Measurements from ENCODE around the gene CTU2. TPM values are rescaled to one million over a fixed set of nuclear protein-coding genes. Genes with fewer than 3 reads are reported as not detected.

Gene CTU2
- total and polyA plus RNA-seq, 2 of the 4 experiments (the other 2 are of a cell fraction) = 12.9 to 18.4 TPM

DNA sequence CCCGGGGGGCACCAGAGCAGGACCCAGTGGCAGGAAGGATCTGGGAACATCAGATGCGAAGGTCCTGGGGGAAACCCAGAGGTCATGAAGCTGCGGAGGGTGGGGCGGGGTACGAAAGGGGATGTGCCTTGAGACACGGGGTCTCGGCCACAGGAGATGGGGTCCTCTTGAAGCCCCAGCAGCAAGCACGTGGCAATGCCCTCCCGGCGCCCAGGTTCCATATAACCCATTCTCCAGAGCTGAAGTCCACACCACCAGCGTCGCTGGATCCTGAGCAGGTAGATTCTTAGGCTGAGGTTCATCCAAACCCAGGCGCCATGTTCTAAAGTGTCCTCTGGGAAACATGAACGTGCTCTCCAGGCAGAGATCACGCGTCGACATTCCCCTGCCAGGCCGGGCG is 57.8 kb downstream of the CTU2 start:
- no peak overlapping the region for H2BK5ac ChIP-seq (ENCODE audit: low read depth, low read length, poor library complexity, severe bottlenecking)
- no peak overlapping the region for H3K18ac ChIP-seq (ENCODE audit: low read depth, low read length)
- intact Hi-C loops (cut with micrococcal nuclease) = no loop called here
- no peak overlapping the region for H2AK9ac ChIP-seq (replicated peaks; ENCODE audit: low read depth, low read length, poor library complexity)
- ChIA-PET CTCF (interaction anchor here (1.0 kb wide), 1 partner anchor 27 kb away, joined by 3 read pairs; no protein-coding TSS in a partner anchor), POLR2A (ENCODE audit: unreplicated experiment) (interaction anchor here (0.7 kb wide), 1 partner anchor 8 kb away, joined by 3 read pairs; no protein-coding TSS in a partner anchor)
- 96% methylated on average over 19 of the region's 19 CpGs; no CpG with 5 or more reads in 1 of the 2 experiments for WGBS, 2 experiments (ENCODE audit: extremely low coverage in 2 of 2, insufficient read length in 1 of 2)
- H3K79me1 ChIP-seq (ENCODE audit: low read depth in 1 of 2, low read length in 2 of 2) = peaks cover 11 to 97% of the 10 kb centered on the region in 2 experiments; a peak in 3 of 4 replicates
- H3K9ac ChIP-seq (ENCODE audit: low read depth, low read length) = no peak overlapping the region
- no TSS peak for BruUV-seq (replicated peaks)
- H2AFZ ChIP-seq (replicated peaks; ENCODE audit: low read length, poor library complexity) = no peak overlapping the region
- H3K4me2 ChIP-seq (ENCODE audit: low read depth, low read length) = no peak overlapping the region
- H2BK15ac ChIP-seq (ENCODE audit: low read depth, low read length) = no peak overlapping the region
- H4K20me1 ChIP-seq (ENCODE audit: insufficient read depth, low read length) = peaks cover 100% of the 10 kb centered on the region
- H3K4me1 ChIP-seq (ENCODE audit: control insufficient read depth, insufficient read depth, low read length) = peaks cover 39% of the 10 kb centered on the region
- no peak overlapping the region for H3K14ac ChIP-seq (replicated peaks; ENCODE audit: low read depth, low read length)
- no peak overlapping the region for H3K4ac ChIP-seq (ENCODE audit: low read depth, low read length)
- H4K8ac ChIP-seq (ENCODE audit: low read depth in 2 of 2, low read length in 2 of 2) = no peak overlapping the region
- H4K5ac ChIP-seq (ENCODE audit: low read depth, low read length) = no peak overlapping the region
- dilution Hi-C loops (cut with HindIII; ENCODE audit: low sequenced_read_pairs, unreplicated experiment) = no loop called here
- H2BK20ac ChIP-seq (ENCODE audit: low read depth, low read length) = no peak overlapping the region
- peaks cover 30% of the 10 kb centered on the region for H3K9me1 ChIP-seq (ENCODE audit: insufficient read depth, low read length)
- no peak overlapping the region for H3K27ac ChIP-seq (ENCODE audit: insufficient read depth, low read length)
- H2BK120ac ChIP-seq (ENCODE audit: low read depth, low read length) = no peak overlapping the region
- ATAC-seq (ENCODE audit: low read depth) (no peak), DNase-seq (no peak)
- H3K23ac ChIP-seq (ENCODE audit: low read depth, low read length) = no peak overlapping the region
- TF ChIP-seq, protein P1, sequence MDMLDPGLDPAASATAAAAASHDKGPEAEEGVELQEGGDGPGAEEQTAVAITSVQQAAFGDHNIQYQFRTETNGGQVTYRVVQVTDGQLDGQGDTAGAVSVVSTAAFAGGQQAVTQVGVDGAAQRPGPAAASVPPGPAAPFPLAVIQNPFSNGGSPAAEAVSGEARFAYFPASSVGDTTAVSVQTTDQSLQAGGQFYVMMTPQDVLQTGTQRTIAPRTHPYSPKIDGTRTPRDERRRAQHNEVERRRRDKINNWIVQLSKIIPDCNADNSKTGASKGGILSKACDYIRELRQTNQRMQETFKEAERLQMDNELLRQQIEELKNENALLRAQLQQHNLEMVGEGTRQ (IDR thresholded peaks at IDR 0.05; ENCODE audit: low read depth, low read length) = no peak
- H3K56ac ChIP-seq (ENCODE audit: extremely low read depth, insufficient read depth, low read length) = no peak overlapping the region
- peaks cover 8% of the 10 kb centered on the region for H3K36me3 ChIP-seq (ENCODE audit: control insufficient read depth, insufficient read depth, low read length)
- in situ Hi-C loops (cut with MboI; ENCODE audit: low sequenced_read_pairs) = no loop called here
- H3K27me3 ChIP-seq (ENCODE audit: control insufficient read depth, insufficient read depth, low read length) = no peaks in the 10 kb centered on the region
- H2AK5ac ChIP-seq (ENCODE audit: low read depth, low read length) = 0 out of 2 replicates have a peak overlapping the region, but pooled peaks have one; percentile 37
- H3K4me3 ChIP-seq (ENCODE audit: insufficient read depth, low read depth, low read length) = no peak overlapping the region
- no peak overlapping the region for H4K91ac ChIP-seq (ENCODE audit: insufficient read depth, low read depth, low read length)
- H3K9me3 ChIP-seq (ENCODE audit: control insufficient read depth, insufficient read depth, low read length) = no peaks in the 10 kb centered on the region

Data from IMR-90 (cell line).